ENCODE results near the gene KIZ.

- no peak for TF ChIP-seq POLR2A (IDR thresholded peaks at IDR 0.05; ENCODE audit: low read length)
- TF ChIP-seq GATA1 (IDR thresholded peaks at IDR 0.05; ENCODE audit: low read depth, low read length), result no peak
Observed at GRCh38 chr20:21238818-21239536, 113.1 kb downstream of the KIZ start.
